Endothelial cell of umbilical vein (primary cell): ENCODE measurements around the gene CPLANE2.

Experiments used
- CTCF ChIP-seq, 2 donors: IDR thresholded peaks; 1 replicate in 1 of 2; 2 replicates in 1 of 2; pipeline ENCODE4 v1.5.1; 2011; ENCODE audit warnings: low read length in 2 of 2, mild to moderate bottlenecking in 2 of 2, moderate library complexity in 2 of 2, control low read depth in 1 of 2, inconsistent platforms in 1 of 2, low read depth in 1 of 2; ENCODE audit not compliant: insufficient read depth in 1 of 2; ENCODE audit errors: extremely low read depth in 1 of 2
- EZH2 ChIP-seq: IDR thresholded peaks from 2 replicates; pipeline ENCODE4 v1.6.1; 2012; ENCODE audit warnings: borderline replicate concordance, low read depth, mild to moderate bottlenecking, moderate library complexity, low read length, inconsistent platforms; ENCODE audit not compliant: severe bottlenecking
- POLR2A ChIP-seq: IDR thresholded peaks from 2 replicates; pipeline ENCODE4 v1.6.1; 2012; ENCODE audit warnings: low read depth, mild to moderate bottlenecking, control low read depth, low read length
- POLR2AphosphoS5 ChIP-seq: IDR thresholded peaks from 2 replicates; pipeline ENCODE4 v1.6.1; 2012; ENCODE audit warnings: low read depth, mild to moderate bottlenecking, control low read depth, low read length, moderate library complexity; ENCODE audit not compliant: insufficient read depth
- TF ChIP-seq, protein P1 (sequence below): IDR thresholded peaks from 2 replicates; pipeline ENCODE4 v1.6.1; 2011; ENCODE audit not compliant: insufficient read depth, insufficient read length

DNA sequence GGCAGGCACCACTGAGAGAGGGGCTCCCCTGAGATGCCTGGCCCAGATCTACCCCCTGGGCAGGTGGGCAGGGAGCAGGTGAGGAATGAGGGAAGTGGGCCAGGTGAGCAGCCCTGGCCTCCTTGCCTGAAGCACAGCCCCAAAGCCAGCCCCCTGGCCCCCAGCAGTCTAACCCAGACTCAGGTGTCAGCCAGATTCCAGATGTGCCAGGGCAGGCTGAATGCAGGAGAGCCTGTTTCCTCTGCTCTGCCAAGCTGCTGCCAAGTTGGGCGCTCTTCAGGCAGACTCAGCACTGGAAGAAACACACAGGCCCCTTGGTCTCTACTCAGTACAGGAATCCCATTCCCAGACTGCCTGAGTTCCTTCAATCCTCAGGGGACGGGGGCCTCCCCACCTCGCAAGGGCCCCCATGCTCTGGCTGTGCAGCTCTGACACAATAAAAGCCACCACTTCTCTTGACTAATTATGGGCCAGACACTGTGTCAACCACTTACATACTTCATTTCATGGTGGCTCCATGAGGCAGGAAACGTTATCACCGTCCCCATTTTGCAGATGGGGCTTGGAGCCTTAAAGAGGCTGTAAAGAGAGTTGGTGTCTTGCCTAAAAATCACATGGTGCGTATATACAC, 45.0 kb downstream of the CPLANE2 start:
- no peak for TF ChIP-seq EZH2
- TF ChIP-seq, protein P1, sequence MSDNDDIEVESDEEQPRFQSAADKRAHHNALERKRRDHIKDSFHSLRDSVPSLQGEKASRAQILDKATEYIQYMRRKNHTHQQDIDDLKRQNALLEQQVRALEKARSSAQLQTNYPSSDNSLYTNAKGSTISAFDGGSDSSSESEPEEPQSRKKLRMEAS, result no peak
- TF ChIP-seq POLR2AphosphoS5, result no peak
- TF ChIP-seq POLR2A, result no peak
- TF ChIP-seq CTCF (IDR thresholded peaks at IDR 0.05; ENCODE audit: extremely low read depth in 1 of 2, insufficient read depth in 1 of 2, low read depth in 1 of 2, low read length in 2 of 2), result no peak
